Ovary (tissue), 3 donors: Measurements from ENCODE around the gene NUP210.

Source experiments
- CTCF ChIP-seq, 3 donors: fragments of 450-650 bp in 2 of 3; fragments of 200-600 bp in 1 of 3; IDR thresholded peaks; one replicate each; pipeline versions ENCODE4 v1.5.1 to v1.8.0; 2016 to 2022; ENCODE audit warnings: antibody characterized with exemption in 3 of 3, mild to moderate bottlenecking in 1 of 3
- POLR2A ChIP-seq: fragments of 450-650 bp; IDR thresholded peaks from one replicate; pipeline ENCODE4 v1.6.1; 2017; ENCODE audit warnings: antibody characterized with exemption, mild to moderate bottlenecking, moderate library complexity
- donor health status: DM: no; HTN: no; CAD: no.

DNA sequence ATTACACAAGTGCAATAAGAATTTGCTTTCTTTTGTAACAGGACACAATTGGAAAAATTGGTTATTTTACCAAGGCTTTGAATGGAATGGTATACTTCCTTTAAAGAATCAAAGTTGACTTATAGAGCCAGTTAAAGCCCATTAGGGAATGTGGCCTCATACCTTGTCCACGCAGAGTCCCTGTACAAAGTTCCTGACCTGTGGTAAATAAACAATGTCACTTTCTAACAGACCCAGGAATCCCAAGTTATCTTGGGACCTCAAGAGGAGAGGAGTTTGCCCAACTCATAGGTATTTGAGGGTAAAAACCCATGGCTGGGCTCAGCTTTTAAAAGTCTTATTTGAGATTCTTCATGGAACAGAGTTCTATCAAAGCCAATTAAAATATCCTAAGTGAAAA, 12.0 kb upstream of the NUP210 start:
- TF ChIP-seq CTCF (IDR thresholded peaks at IDR 0.05) = no peak
- no peak for TF ChIP-seq POLR2A
